Measurements from ENCODE around the gene TNP2. TPM values are rescaled to one million over a fixed set of nuclear protein-coding genes. Genes with fewer than 3 reads are reported as not detected.
"Not testable (repeated sequence)": the region's sequence is repeated elsewhere in the genome, so short reads cannot be mapped to it uniquely, and the experiment has no call there.

The TNP2 gene
- total RNA-seq, 4 donors from 2014 or later, result not detected

- Histone ChIP-seq H3K9me3 (no peaks in the 10 kb centered on the region), H3K4me3 (no peak overlapping the region), H3K27me3 (no peaks in the 10 kb centered on the region), H3K36me3 (no peaks in the 10 kb centered on the region), H3K27ac (no peak overlapping the region), H3K4me1 (peaks cover 7% of the 10 kb centered on the region)
- no peak for DNase-seq (ENCODE audit: low spot score in 2 of 2)
- TF ChIP-seq EP300 (IDR thresholded peaks at IDR 0.05), result no peak
- no peak for TF ChIP-seq CTCF (IDR thresholded peaks at IDR 0.05)
- TF ChIP-seq POLR2A (IDR thresholded peaks at IDR 0.05), result no peak
- no peak for TF ChIP-seq POLR2AphosphoS5 (IDR thresholded peaks at IDR 0.05)
- 91% methylated on average over 7 of the region's 7 CpGs for WGBS
Measured at GRCh38 chr16:11292076-11292748, 23.1 kb upstream of the TNP2 start.

GRCh38 chr16:11291091-11291703 lies 22.1 kb upstream of the TNP2 start:
- WGBS, result 73% methylated on average over 10 of the region's 10 CpGs

GRCh38 chr16:11290102-11290893 lies 21.2 kb upstream of the TNP2 start:
- H3K4me3 ChIP-seq, result no peak overlapping the region
- TF ChIP-seq EP300 (IDR thresholded peaks at IDR 0.05), result no peak
- no peak for TF ChIP-seq POLR2AphosphoS5 (IDR thresholded peaks at IDR 0.05)
- TF ChIP-seq POLR2A (IDR thresholded peaks at IDR 0.05), result no peak
- no peak for TF ChIP-seq CTCF (IDR thresholded peaks at IDR 0.05)
- no peaks in the 10 kb centered on the region for H3K4me1 ChIP-seq
- H3K27ac ChIP-seq, result no peak overlapping the region
- no peaks in the 10 kb centered on the region for H3K27me3 ChIP-seq
- no peak for DNase-seq (ENCODE audit: low spot score in 2 of 2)
- H3K36me3 ChIP-seq, result no peaks in the 10 kb centered on the region
- 94% methylated on average over 8 of the region's 8 CpGs for WGBS
- no peaks in the 10 kb centered on the region for H3K9me3 ChIP-seq

More at GRCh38 chr16:11291091-11291703, 22.1 kb upstream of the TNP2 start:
- Histone ChIP-seq H3K4me3 (no peak overlapping the region), H3K4me1 (no peaks in the 10 kb centered on the region), H3K36me3 (no peaks in the 10 kb centered on the region), H3K9me3 (no peaks in the 10 kb centered on the region), H3K27me3 (no peaks in the 10 kb centered on the region), H3K27ac (no peak overlapping the region)
- no peak for TF ChIP-seq POLR2A (IDR thresholded peaks at IDR 0.05)
- TF ChIP-seq CTCF (IDR thresholded peaks at IDR 0.05), result no peak
- TF ChIP-seq POLR2AphosphoS5 (IDR thresholded peaks at IDR 0.05), result no peak
- no peak for TF ChIP-seq EP300 (IDR thresholded peaks at IDR 0.05)
- DNase-seq (ENCODE audit: low spot score in 2 of 2), result no peak

GRCh38 chr16:11289696-11290095 lies 20.6 kb upstream of the TNP2 start:
- 88% methylated on average over 4 of the region's 4 CpGs for WGBS
- H3K4me1 ChIP-seq; H3K36me3 ChIP-seq; H3K4me3 ChIP-seq; H3K27ac ChIP-seq; H3K27me3 ChIP-seq; H3K9me3 ChIP-seq; DNase-seq (ENCODE audit: low spot score in 2 of 2): not testable (repeated sequence)

- no peaks in the 10 kb centered on the region for H3K27me3 ChIP-seq
- H3K9me3 ChIP-seq, result no peaks in the 10 kb centered on the region
- WGBS, result 98% methylated on average over 2 of the region's 2 CpGs
- H3K27ac ChIP-seq, result no peak overlapping the region
- no peaks in the 10 kb centered on the region for H3K4me1 ChIP-seq
- H3K36me3 ChIP-seq, result no peaks in the 10 kb centered on the region
- no peak overlapping the region for H3K4me3 ChIP-seq
- TF ChIP-seq POLR2A (IDR thresholded peaks at IDR 0.05) (no peak), POLR2AphosphoS5 (IDR thresholded peaks at IDR 0.05) (no peak), EP300 (IDR thresholded peaks at IDR 0.05) (no peak), CTCF (IDR thresholded peaks at IDR 0.05) (no peak)
- no peak for DNase-seq (ENCODE audit: low spot score in 2 of 2)
Measured at GRCh38 chr16:11289202-11289601, 20.1 kb upstream of the TNP2 start.
